OCI-LY3 (cell line): Measurements from ENCODE around the gene CASP12.

Experiments
- EZH2phosphoT487 ChIP-seq: fragments of 200-600 bp; shearing (Covaris generic); IDR thresholded peaks from 2 replicates; pipeline ENCODE4 v1.6.1; 2018; ENCODE audit warnings: antibody characterized with exemption, mixed run types, low read depth
- TF ChIP-seq, protein P1 (sequence below): fragments of 200-600, 300-600 bp; sonication (generic); IDR thresholded peaks from 2 replicates; pipeline ENCODE4 v1.5.1; 2014; ENCODE audit warnings: antibody characterized with exemption, low read length, low read depth

GRCh38 chr11:104944076-104944475, 45.8 kb upstream of the CASP12 start:
- TF ChIP-seq, protein P1, sequence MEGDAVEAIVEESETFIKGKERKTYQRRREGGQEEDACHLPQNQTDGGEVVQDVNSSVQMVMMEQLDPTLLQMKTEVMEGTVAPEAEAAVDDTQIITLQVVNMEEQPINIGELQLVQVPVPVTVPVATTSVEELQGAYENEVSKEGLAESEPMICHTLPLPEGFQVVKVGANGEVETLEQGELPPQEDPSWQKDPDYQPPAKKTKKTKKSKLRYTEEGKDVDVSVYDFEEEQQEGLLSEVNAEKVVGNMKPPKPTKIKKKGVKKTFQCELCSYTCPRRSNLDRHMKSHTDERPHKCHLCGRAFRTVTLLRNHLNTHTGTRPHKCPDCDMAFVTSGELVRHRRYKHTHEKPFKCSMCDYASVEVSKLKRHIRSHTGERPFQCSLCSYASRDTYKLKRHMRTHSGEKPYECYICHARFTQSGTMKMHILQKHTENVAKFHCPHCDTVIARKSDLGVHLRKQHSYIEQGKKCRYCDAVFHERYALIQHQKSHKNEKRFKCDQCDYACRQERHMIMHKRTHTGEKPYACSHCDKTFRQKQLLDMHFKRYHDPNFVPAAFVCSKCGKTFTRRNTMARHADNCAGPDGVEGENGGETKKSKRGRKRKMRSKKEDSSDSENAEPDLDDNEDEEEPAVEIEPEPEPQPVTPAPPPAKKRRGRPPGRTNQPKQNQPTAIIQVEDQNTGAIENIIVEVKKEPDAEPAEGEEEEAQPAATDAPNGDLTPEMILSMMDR: no peak
- no peak for TF ChIP-seq EZH2phosphoT487
